Bronchial epithelial cell (primary cell): ENCODE data around the gene POP7. TPM values are rescaled to one million over a fixed set of nuclear protein-coding genes. Genes with fewer than 3 reads are reported as not detected.

ENCODE experiments used
- DNase-seq: peaks from one replicate; pipeline ENCODE4 v3.0.0-alpha.2; 2010; ENCODE audit warnings: low read depth
- FAIRE-seq: peaks from 2 replicates; lab custom pipeline; 2011; peaks lifted over from hg19 to GRCh38; lab: Jason Lieb, UNC
- H3K27me3 ChIP-seq: 2 replicates; pipeline ENCODE4 v1.5.1; 2011; ENCODE audit warnings: low read length; ENCODE audit not compliant: control insufficient read depth, insufficient read depth
- H3K36me3 ChIP-seq: 2 replicates; pipeline ENCODE4 v1.5.1; 2011; ENCODE audit warnings: low read length; ENCODE audit not compliant: control insufficient read depth, insufficient read depth
- H3K4me3 ChIP-seq: 2 replicates; pipeline ENCODE4 v1.5.1; 2011; ENCODE audit warnings: mild to moderate bottlenecking, low read depth, low read length, control low read depth
- CTCF ChIP-seq: IDR thresholded peaks from 2 replicates; pipeline ENCODE4 v1.5.1; 2011; ENCODE audit warnings: mild to moderate bottlenecking, moderate library complexity, low read length, control low read depth, inconsistent platforms; ENCODE audit not compliant: insufficient read depth, severe bottlenecking
- total RNA-seq: library from RNA; depleted of rRNA; stranded (reverse); fragments of >200 nt; gene quantifications from 2 replicates; pipeline ENCODE4 v1.2.1, GENCODE V29; 2014

The POP7 gene
- total RNA-seq, 1 donor from 2014 or later = 40.8 TPM

GRCh38 chr7:100670074-100670473 lies 35.8 kb upstream of the POP7 start:
- DNase-seq = no peak
- Histone ChIP-seq H3K36me3 (no peaks in the 10 kb centered on the region), H3K4me3 (no peak overlapping the region), H3K27me3 (no peaks in the 10 kb centered on the region)
- FAIRE-seq = no peak
- TF ChIP-seq CTCF = no peak

- no peak for DNase-seq
- no peak for TF ChIP-seq CTCF
- Histone ChIP-seq H3K4me3 (no peak overlapping the region), H3K27me3 (no peaks in the 10 kb centered on the region), H3K36me3 (peaks cover 4% of the 10 kb centered on the region)
- FAIRE-seq = no peak
Measured at GRCh38 chr7:100671353-100672327, 34.3 kb upstream of the POP7 start.

GRCh38 chr7:100673302-100673941 lies 32.5 kb upstream of the POP7 start, which contains the start of gene GNB2:
Gene GNB2 (plus strand): TSS chr7:100673740. CDS start chr7:100676266, 2,526 bp downstream.
- DNase-seq = peak; percentile 92
- TF ChIP-seq CTCF = no peak
- FAIRE-seq = no peak

DNA sequence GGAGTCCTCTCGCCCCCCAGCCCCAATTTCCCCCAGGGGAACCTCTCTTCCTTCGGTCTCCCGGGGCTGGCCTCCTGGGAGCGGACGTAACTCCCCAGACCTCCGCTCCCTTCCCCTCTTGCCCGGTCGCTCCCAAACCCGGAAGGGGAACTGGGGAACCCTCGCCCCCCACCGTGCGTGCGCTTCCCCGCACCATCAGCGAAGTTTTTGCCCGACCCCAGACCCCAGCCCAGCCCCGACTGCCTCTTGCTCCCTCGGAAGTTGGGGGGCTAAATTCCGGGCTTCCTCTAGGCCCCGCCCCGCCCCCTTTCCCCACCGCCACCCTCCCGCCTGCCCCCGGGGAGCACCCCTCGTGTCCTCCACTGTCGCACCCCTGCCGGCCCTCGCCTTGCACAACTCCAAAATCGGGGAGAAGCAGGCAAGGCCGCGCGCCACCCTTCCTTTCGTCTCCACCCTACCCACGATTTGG lies 31.9 kb upstream of the POP7 start:
- DNase-seq (no peak), FAIRE-seq (no peak)
- Histone ChIP-seq H3K4me3 (peak overlapping the region; percentile 90), H3K27me3 (no peaks in the 10 kb centered on the region), H3K36me3 (peaks cover 20% of the 10 kb centered on the region)
- no peak for TF ChIP-seq CTCF

More at GRCh38 chr7:100673302-100673941, 32.5 kb upstream of the POP7 start, which contains the start of gene GNB2:
- Histone ChIP-seq H3K27me3 (no peaks in the 10 kb centered on the region), H3K4me3 (peak within 1 kb of the TSS; percentile 90), H3K36me3 (peaks cover 19% of the 10 kb centered on the region)

- Histone ChIP-seq H3K4me3 (peak overlapping the region; percentile 90), H3K36me3 (peaks cover 22% of the 10 kb centered on the region), H3K27me3 (no peaks in the 10 kb centered on the region)
- TF ChIP-seq CTCF = no peak
- DNase-seq (no peak), FAIRE-seq (no peak)
Measured at GRCh38 chr7:100674411-100675104, 31.4 kb upstream of the POP7 start.
